ENCODE data around the gene SGIP1.
"Not testable (repeated sequence)": the region's sequence is repeated elsewhere in the genome, so short reads cannot be mapped to it uniquely, and the experiment has no call there.

SGIP1 gene

DNA sequence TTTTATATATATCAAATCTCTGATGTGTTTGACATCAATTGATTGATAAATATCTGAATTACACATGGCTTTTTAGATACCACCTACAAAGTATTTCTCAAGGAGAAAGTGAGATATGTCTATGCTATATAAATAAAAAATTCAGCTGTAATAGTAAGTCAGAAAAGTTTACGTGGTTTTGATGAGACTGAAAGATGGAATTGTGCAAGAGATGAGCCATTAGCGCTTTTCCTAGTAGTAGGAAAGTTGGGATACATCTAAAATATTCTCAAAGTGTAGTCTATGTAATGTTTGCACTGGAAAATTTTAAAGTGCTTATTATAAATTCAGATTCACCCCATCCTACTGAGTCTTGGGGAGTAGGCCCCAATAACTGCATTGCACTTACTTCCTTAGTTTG, 49.1 kb downstream of the SGIP1 start:
- no peak overlapping the region for H3K27ac ChIP-seq
- TF ChIP-seq, protein P1, sequence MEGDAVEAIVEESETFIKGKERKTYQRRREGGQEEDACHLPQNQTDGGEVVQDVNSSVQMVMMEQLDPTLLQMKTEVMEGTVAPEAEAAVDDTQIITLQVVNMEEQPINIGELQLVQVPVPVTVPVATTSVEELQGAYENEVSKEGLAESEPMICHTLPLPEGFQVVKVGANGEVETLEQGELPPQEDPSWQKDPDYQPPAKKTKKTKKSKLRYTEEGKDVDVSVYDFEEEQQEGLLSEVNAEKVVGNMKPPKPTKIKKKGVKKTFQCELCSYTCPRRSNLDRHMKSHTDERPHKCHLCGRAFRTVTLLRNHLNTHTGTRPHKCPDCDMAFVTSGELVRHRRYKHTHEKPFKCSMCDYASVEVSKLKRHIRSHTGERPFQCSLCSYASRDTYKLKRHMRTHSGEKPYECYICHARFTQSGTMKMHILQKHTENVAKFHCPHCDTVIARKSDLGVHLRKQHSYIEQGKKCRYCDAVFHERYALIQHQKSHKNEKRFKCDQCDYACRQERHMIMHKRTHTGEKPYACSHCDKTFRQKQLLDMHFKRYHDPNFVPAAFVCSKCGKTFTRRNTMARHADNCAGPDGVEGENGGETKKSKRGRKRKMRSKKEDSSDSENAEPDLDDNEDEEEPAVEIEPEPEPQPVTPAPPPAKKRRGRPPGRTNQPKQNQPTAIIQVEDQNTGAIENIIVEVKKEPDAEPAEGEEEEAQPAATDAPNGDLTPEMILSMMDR (IDR thresholded peaks at IDR 0.05) = no peak
- TF ChIP-seq ZFX (IDR thresholded peaks at IDR 0.05; ENCODE audit: borderline replicate concordance) = no peak

DNA sequence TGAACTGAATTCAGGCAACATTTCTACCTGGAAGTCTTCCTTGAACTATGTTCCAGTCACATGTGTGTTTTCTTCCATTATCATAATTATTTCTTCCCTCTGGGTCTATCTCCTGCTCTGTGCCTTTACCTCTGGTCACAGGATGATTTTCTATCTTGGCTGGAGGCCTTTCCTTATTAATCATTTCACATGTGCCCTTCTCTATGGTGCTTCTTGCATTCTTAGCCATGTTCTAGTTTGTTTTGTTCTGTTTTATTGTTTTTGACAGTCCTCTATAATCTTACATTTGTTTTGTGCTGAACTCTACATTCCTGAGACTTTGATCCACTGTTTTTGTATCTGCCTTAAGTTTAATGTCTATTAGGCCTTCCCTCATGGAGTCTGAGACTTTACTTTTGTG, 51.0 kb downstream of the SGIP1 start:
- H3K27ac ChIP-seq = no peak overlapping the region
- TF ChIP-seq, protein P1 (IDR thresholded peaks at IDR 0.05) = no peak
- TF ChIP-seq ZFX (IDR thresholded peaks at IDR 0.05; ENCODE audit: borderline replicate concordance) = no peak

DNA sequence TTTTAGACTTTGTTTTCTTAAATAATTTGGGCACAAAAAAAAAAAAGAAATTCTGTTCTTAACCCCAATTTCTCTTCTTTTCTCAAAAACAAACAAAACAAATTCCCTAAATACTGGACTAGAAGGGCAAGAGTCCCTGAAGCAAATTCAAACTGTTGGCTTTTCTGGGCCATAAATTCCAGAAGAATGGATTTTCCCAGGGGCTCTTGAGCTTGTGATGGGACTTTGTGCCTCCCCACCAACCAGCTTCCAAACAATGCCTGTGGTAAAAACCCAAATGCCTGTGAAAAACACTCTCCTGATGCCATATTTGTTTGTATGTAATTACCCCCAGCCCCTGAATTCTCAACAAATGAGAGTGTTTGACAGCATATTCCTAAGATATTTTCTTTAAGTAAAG, 55.4 kb downstream of the SGIP1 start:
- TF ChIP-seq ZFX (IDR thresholded peaks at IDR 0.05; ENCODE audit: borderline replicate concordance) = no peak
- TF ChIP-seq, protein P1 (IDR thresholded peaks at IDR 0.05) = no peak
- H3K27ac ChIP-seq = no peak overlapping the region

DNA sequence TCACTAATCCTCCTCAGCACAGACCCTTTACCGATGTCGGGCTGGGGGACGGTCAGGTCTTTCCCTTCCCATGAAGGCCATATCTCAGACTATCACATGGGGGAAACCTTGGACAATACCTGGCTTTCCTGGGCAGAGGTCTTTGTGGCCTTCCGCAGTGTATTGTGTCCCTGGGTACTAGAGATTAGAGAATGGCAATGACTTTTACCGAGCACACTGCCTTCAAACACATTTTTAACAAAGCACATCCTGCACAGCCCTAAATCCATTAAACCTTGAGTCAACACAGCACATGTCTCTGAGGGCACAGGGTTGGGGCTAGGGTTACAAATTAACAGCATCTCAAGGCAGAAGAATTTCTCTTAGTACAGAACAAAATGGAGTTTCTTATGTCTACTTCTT, 58.2 kb downstream of the SGIP1 start:
- not testable (repeated sequence) for H3K27ac ChIP-seq

DNA sequence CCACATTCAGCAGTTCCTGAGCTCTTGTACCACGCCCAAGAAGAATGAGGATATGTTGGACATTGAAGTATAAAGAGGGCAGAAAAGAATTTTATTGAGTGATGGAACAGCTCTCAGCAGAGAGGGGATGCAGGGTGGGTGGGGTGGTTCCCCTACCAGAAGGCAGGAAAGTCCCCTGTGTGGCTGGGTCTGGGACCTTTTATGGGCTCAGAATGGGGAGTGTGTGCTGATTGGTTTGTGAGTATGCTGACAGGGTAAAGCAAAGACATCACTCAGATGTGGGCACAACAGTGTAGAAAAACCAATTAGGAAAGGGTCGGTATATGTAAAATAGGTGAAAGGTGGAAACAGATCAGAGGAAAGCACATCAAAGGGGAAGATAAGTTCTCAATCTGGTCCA, 62.2 kb downstream of the SGIP1 start:
- H3K27ac ChIP-seq = no peak overlapping the region
- TF ChIP-seq, protein P1 (IDR thresholded peaks at IDR 0.05) = no peak

DNA sequence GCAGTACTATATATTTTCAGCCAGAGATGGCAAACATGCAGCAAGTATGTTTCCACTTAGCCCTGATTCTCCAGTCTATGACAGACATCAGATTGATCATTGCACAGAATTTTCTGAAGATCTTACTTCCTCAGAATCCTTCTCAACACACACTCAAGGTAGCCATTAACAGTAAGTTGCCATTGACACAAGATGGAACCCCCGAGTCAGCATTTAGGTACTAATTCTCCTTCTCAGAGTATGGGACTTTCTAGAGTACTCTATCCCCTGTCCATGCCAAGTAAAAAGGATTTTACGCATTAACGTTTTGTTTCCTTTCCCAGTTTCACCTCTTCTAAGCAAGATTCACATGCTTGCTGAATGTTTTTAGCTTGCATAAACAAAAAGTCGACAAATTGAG, 63.5 kb downstream of the SGIP1 start:
- no peak overlapping the region for H3K27ac ChIP-seq
- TF ChIP-seq ZFX (IDR thresholded peaks at IDR 0.05; ENCODE audit: borderline replicate concordance) = no peak
- TF ChIP-seq, protein P1 (IDR thresholded peaks at IDR 0.05) = no peak

DNA sequence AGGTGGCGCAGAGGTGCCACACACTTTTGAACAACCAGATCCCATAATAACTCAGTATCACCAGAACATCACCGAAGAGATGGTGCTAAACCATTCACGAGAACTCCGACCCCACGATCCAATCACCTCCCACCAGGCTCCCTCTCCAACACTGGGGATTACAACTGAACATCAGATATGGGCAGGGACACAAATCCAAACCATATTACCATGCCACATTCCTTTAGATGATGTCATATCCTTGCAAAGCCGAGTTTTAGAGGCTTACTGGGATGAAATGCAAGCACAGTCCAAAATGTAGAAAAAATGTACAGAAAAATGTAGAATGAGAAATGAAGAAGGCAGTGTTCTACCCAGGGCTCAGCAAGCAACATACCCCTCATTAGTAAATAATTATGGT, 64.7 kb downstream of the SGIP1 start:
- TF ChIP-seq, protein P1 (IDR thresholded peaks at IDR 0.05) = no peak
- TF ChIP-seq ZFX (IDR thresholded peaks at IDR 0.05; ENCODE audit: borderline replicate concordance) = no peak
- H3K27ac ChIP-seq = no peak overlapping the region

DNA sequence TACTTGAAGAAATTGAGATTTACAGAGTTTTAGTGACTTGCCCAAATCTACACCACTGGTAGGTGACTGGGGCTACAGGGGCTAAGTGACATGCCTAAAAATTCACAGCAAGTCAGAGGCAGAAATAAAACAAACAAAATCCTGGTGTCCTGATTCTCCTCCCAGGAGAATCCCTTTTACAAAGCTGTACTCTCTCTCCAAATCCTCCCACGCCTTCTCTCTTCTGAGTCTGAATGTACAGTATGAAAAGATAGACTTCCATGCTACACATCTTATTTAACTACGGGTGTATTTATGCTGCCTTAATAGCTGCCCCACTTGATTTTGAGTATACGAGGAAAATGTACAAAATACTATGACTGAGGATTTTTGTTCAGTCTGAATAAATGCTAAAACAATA, 65.4 kb downstream of the SGIP1 start:
- no peak overlapping the region for H3K27ac ChIP-seq
- no peak for TF ChIP-seq ZFX (IDR thresholded peaks at IDR 0.05; ENCODE audit: borderline replicate concordance)
- TF ChIP-seq, protein P1 (IDR thresholded peaks at IDR 0.05) = no peak

All from 22Rv1 (cell line).